ENCODE measurements around the gene ELANE.

- no peak for TF ChIP-seq EP300 (IDR thresholded peaks at IDR 0.05; ENCODE audit: low read length)
- TF ChIP-seq HNRNPK (IDR thresholded peaks at IDR 0.05; ENCODE audit: low read depth, low read length, poor library complexity, severe bottlenecking) = no peak
- TF ChIP-seq IRF9 (tag; IDR thresholded peaks at IDR 0.05) = no peak
- TF ChIP-seq CTCF (IDR thresholded peaks at IDR 0.05 in 2 of 3, conservative IDR thresholded peaks at IDR 0.05 in 1 of 3; ENCODE audit: insufficient read depth in 2 of 3, low read depth in 1 of 3, low read length in 3 of 3) = no peak
- no peak for TF ChIP-seq SMC3 (conservative IDR thresholded peaks at IDR 0.05; ENCODE audit: insufficient read depth, low read depth, low read length)
- no peak for TF ChIP-seq NEUROD1 (IDR thresholded peaks at IDR 0.05; ENCODE audit: borderline replicate concordance, low read depth, low read length, partially characterized antibody)
- TF ChIP-seq POLR2AphosphoS5 (IDR thresholded peaks at IDR 0.05; ENCODE audit: control insufficient read depth, insufficient read depth, low read depth, low read length) = no peak
- TF ChIP-seq SRF (CRISPR knock-in tag; IDR thresholded peaks at IDR 0.05) = no peak
- TF ChIP-seq TOE1 (IDR thresholded peaks at IDR 0.05; ENCODE audit: borderline replicate concordance) = no peak
- TF ChIP-seq TOE1 (CRISPR knock-in tag; IDR thresholded peaks at IDR 0.05; ENCODE audit: borderline replicate concordance, low read depth) = no peak
- no peak for TF ChIP-seq ZNF609 (CRISPR knock-in tag; IDR thresholded peaks at IDR 0.05; ENCODE audit: borderline replicate concordance)
- no peak for TF ChIP-seq SMARCA4 (IDR thresholded peaks at IDR 0.05)
- TF ChIP-seq HNRNPL (IDR thresholded peaks at IDR 0.05; ENCODE audit: low read depth, low read length) = no peak
- TF ChIP-seq ZNF140 (CRISPR knock-in tag; IDR thresholded peaks at IDR 0.05) = no peak
These were observed 49.4 kb downstream of the ELANE start for GRCh38 chr19:901216-902092.
